Glomerular visceral epithelial cell (primary cell): ENCODE data around the gene PLA2G4E.

Source experiments
- DNase-seq: peaks from one replicate; pipeline ENCODE4 v3.0.0-alpha.2; 2016; ENCODE audit errors: extremely low spot score

PLA2G4E gene

GRCh38 chr15:42053914-42054313 lies 33.1 kb upstream of the PLA2G4E start:
- DNase-seq = no peak

GRCh38 chr15:42053010-42053409 lies 32.2 kb upstream of the PLA2G4E start:
- DNase-seq = no peak

GRCh38 chr15:42050484-42051255 lies 29.8 kb upstream of the PLA2G4E start:
- no peak for DNase-seq

- DNase-seq = no peak
Measured at GRCh38 chr15:42048821-42049200, 28.0 kb upstream of the PLA2G4E start.

- DNase-seq = no peak
Measured at GRCh38 chr15:42048080-42048820, 27.4 kb upstream of the PLA2G4E start.

GRCh38 chr15:42046597-42046996 lies 25.8 kb upstream of the PLA2G4E start:
- no peak for DNase-seq

GRCh38 chr15:42045211-42045615 lies 24.4 kb upstream of the PLA2G4E start:
- DNase-seq = no peak

- DNase-seq = no peak
Measured at GRCh38 chr15:42042602-42043400, 22.0 kb upstream of the PLA2G4E start.

GRCh38 chr15:42038401-42038800 lies 17.6 kb upstream of the PLA2G4E start:
- DNase-seq = no peak

GRCh38 chr15:42037656-42038055 lies 16.8 kb upstream of the PLA2G4E start:
- DNase-seq = peak; percentile 81

GRCh38 chr15:42036966-42037365 lies 16.1 kb upstream of the PLA2G4E start:
- no peak for DNase-seq

- no peak for DNase-seq
Measured at GRCh38 chr15:42036112-42036905, 15.5 kb upstream of the PLA2G4E start.

- peak; percentile 56 for DNase-seq
Measured at GRCh38 chr15:42035435-42035761, 14.6 kb upstream of the PLA2G4E start.

- no peak for DNase-seq
Measured at GRCh38 chr15:42034628-42035434, 14.0 kb upstream of the PLA2G4E start.

GRCh38 chr15:42033214-42033873 lies 12.5 kb upstream of the PLA2G4E start:
- no peak for DNase-seq

- DNase-seq = no peak
Measured at GRCh38 chr15:42032376-42033213, 11.8 kb upstream of the PLA2G4E start.

GRCh38 chr15:42031198-42031915 lies 10.5 kb upstream of the PLA2G4E start:
- peak; percentile 7 for DNase-seq

- DNase-seq = no peak
Measured at GRCh38 chr15:42027521-42027920, 6.7 kb upstream of the PLA2G4E start.

- no peak for DNase-seq
Measured at GRCh38 chr15:42024303-42024702, 3.5 kb upstream of the PLA2G4E start.
